Bronchial epithelial cell (primary cell): ENCODE measurements around the gene CTNNA2. TPM values are rescaled to one million over a fixed set of nuclear protein-coding genes. Genes with fewer than 3 reads are reported as not detected.

Source experiments
- DNase-seq: peaks from one replicate; pipeline ENCODE4 v3.0.0-alpha.2; 2010; ENCODE audit warnings: low read depth
- FAIRE-seq: peaks from 2 replicates; lab custom pipeline; 2011; peaks lifted over from hg19 to GRCh38; lab: Jason Lieb, UNC
- H3K27me3 ChIP-seq: 2 replicates; pipeline ENCODE4 v1.5.1; 2011; ENCODE audit warnings: low read length; ENCODE audit not compliant: control insufficient read depth, insufficient read depth
- H3K36me3 ChIP-seq: 2 replicates; pipeline ENCODE4 v1.5.1; 2011; ENCODE audit warnings: low read length; ENCODE audit not compliant: control insufficient read depth, insufficient read depth
- H3K4me3 ChIP-seq: 2 replicates; pipeline ENCODE4 v1.5.1; 2011; ENCODE audit warnings: mild to moderate bottlenecking, low read depth, low read length, control low read depth
- CTCF ChIP-seq: IDR thresholded peaks from 2 replicates; pipeline ENCODE4 v1.5.1; 2011; ENCODE audit warnings: mild to moderate bottlenecking, moderate library complexity, low read length, control low read depth, inconsistent platforms; ENCODE audit not compliant: insufficient read depth, severe bottlenecking
- total RNA-seq: library from RNA; depleted of rRNA; stranded (reverse); fragments of >200 nt; gene quantifications from 2 replicates; pipeline ENCODE4 v1.2.1, GENCODE V29; 2014

The CTNNA2 gene
- total RNA-seq, 1 donor from 2014 or later, result not detected

GRCh38 chr2:79929624-79930023 is 416.8 kb downstream of the CTNNA2 start:
- TF ChIP-seq CTCF, result no peak
- no peak for FAIRE-seq
- H3K27me3 ChIP-seq, result no peaks in the 10 kb centered on the region
- no peak for DNase-seq
- H3K36me3 ChIP-seq, result no peaks in the 10 kb centered on the region
- no peak overlapping the region for H3K4me3 ChIP-seq

GRCh38 chr2:79935046-79935732 is 422.3 kb downstream of the CTNNA2 start:
- DNase-seq (no peak), FAIRE-seq (no peak)
- TF ChIP-seq CTCF, result no peak
- Histone ChIP-seq H3K27me3 (no peaks in the 10 kb centered on the region), H3K4me3 (no peak overlapping the region), H3K36me3 (no peaks in the 10 kb centered on the region)

- no peaks in the 10 kb centered on the region for H3K36me3 ChIP-seq
- no peaks in the 10 kb centered on the region for H3K27me3 ChIP-seq
- FAIRE-seq, result no peak
- peak; percentile 60 for DNase-seq
- no peak overlapping the region for H3K4me3 ChIP-seq
- peak; percentile 73 for TF ChIP-seq CTCF
Observed at GRCh38 chr2:79935771-79936657, 423.2 kb downstream of the CTNNA2 start.

GRCh38 chr2:79936715-79937114 is 423.9 kb downstream of the CTNNA2 start:
- no peak for TF ChIP-seq CTCF
- Histone ChIP-seq H3K36me3 (no peaks in the 10 kb centered on the region), H3K4me3 (no peak overlapping the region), H3K27me3 (no peaks in the 10 kb centered on the region)
- FAIRE-seq, result no peak
- DNase-seq, result no peak

GRCh38 chr2:79938648-79939047 is 425.8 kb downstream of the CTNNA2 start:
- no peaks in the 10 kb centered on the region for H3K36me3 ChIP-seq
- no peak for TF ChIP-seq CTCF
- no peak overlapping the region for H3K4me3 ChIP-seq
- H3K27me3 ChIP-seq, result no peaks in the 10 kb centered on the region
- FAIRE-seq, result no peak
- DNase-seq, result no peak
